ENCODE results near the gene DHPS.

DHPS gene

GRCh38 chr19:12668346-12668745 is 13.3 kb downstream of the DHPS start:
- H3K9me3 ChIP-seq (ENCODE audit: severe bottlenecking): no peaks in the 10 kb centered on the region

GRCh38 chr19:12667731-12668302 is 13.9 kb downstream of the DHPS start:
- no peak overlapping the region for H3K27ac ChIP-seq
- TF ChIP-seq, protein P1, sequence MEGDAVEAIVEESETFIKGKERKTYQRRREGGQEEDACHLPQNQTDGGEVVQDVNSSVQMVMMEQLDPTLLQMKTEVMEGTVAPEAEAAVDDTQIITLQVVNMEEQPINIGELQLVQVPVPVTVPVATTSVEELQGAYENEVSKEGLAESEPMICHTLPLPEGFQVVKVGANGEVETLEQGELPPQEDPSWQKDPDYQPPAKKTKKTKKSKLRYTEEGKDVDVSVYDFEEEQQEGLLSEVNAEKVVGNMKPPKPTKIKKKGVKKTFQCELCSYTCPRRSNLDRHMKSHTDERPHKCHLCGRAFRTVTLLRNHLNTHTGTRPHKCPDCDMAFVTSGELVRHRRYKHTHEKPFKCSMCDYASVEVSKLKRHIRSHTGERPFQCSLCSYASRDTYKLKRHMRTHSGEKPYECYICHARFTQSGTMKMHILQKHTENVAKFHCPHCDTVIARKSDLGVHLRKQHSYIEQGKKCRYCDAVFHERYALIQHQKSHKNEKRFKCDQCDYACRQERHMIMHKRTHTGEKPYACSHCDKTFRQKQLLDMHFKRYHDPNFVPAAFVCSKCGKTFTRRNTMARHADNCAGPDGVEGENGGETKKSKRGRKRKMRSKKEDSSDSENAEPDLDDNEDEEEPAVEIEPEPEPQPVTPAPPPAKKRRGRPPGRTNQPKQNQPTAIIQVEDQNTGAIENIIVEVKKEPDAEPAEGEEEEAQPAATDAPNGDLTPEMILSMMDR (IDR thresholded peaks at IDR 0.05; ENCODE audit: low read depth, low read length): no peak
- peaks cover 60% of the 10 kb centered on the region for H3K36me3 ChIP-seq
- no peaks in the 10 kb centered on the region for H3K27me3 ChIP-seq (ENCODE audit: insufficient read depth, low read depth, severe bottlenecking)
- no peak for DNase-seq
- H3K9me3 ChIP-seq (ENCODE audit: severe bottlenecking): no peaks in the 10 kb centered on the region
- no peak overlapping the region for H3K4me3 ChIP-seq (ENCODE audit: low read depth, low read length)

More at GRCh38 chr19:12668346-12668745, 13.3 kb downstream of the DHPS start:
- Histone ChIP-seq H3K4me3 (ENCODE audit: low read depth, low read length) (peak overlapping the region; percentile 88), H3K27me3 (ENCODE audit: insufficient read depth, low read depth, severe bottlenecking) (no peaks in the 10 kb centered on the region), H3K27ac (peak overlapping the region; percentile 98), H3K36me3 (peaks cover 55% of the 10 kb centered on the region)
- DNase-seq: no peak
- TF ChIP-seq, protein P1 (IDR thresholded peaks at IDR 0.05; ENCODE audit: low read depth, low read length): no peak

- H3K36me3 ChIP-seq: peaks cover 59% of the 10 kb centered on the region
These were observed 15.2 kb downstream of the DHPS start, which contains the start of the genes MAN2B1 and WDR83 for GRCh38 chr19:12666265-12667048. TSS of gene MAN2B1 (minus strand) at chr19:12666742. CDS start at chr19:12666701, 41 bp downstream. TSS of gene WDR83 (plus strand) at chr19:12666807. CDS start at chr19:12669791, 2,984 bp downstream.

GRCh38 chr19:12665671-12666264 is 15.9 kb downstream of the DHPS start:
- DNase-seq: no peak
- Histone ChIP-seq H3K9me3 (ENCODE audit: severe bottlenecking) (no peaks in the 10 kb centered on the region), H3K36me3 (peaks cover 59% of the 10 kb centered on the region), H3K27ac (no peak overlapping the region), H3K27me3 (ENCODE audit: insufficient read depth, low read depth, severe bottlenecking) (no peaks in the 10 kb centered on the region), H3K4me3 (ENCODE audit: low read depth, low read length) (peak overlapping the region; percentile 65)
- TF ChIP-seq, protein P1 (IDR thresholded peaks at IDR 0.05; ENCODE audit: low read depth, low read length): no peak

More at GRCh38 chr19:12666265-12667048, 15.2 kb downstream of the DHPS start, which contains the start of the genes MAN2B1 and WDR83:
- H3K27me3 ChIP-seq (ENCODE audit: insufficient read depth, low read depth, severe bottlenecking): no peaks in the 10 kb centered on the region
- H3K4me3 ChIP-seq (ENCODE audit: low read depth, low read length): peak within 1 kb of the TSS; percentile 65
- no peaks in the 10 kb centered on the region for H3K9me3 ChIP-seq (ENCODE audit: severe bottlenecking)
- peak within 1 kb of the TSS; percentile 67 for H3K27ac ChIP-seq
- peak; percentile 77 for DNase-seq
- TF ChIP-seq, protein P1 (IDR thresholded peaks at IDR 0.05; ENCODE audit: low read depth, low read length): no peak

DNA sequence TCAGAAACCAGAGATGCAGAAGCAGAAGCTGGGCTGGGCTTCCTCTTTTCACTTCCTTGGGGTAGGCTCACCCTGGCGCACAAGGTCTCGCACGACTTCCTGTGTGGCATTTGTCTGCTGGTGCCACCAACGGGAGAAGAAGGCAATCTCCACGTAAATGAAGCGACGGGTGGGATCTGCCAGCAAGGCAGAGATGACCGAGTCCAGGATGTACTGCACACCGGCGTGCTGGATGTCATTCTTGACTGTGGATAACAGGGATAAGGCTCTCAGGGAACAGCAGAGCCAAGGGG is 16.5 kb downstream of the DHPS start:
- H3K36me3 ChIP-seq: peaks cover 56% of the 10 kb centered on the region
- H3K4me3 ChIP-seq (ENCODE audit: low read depth, low read length): no peak overlapping the region
- TF ChIP-seq, protein P1 (IDR thresholded peaks at IDR 0.05; ENCODE audit: low read depth, low read length): no peak
- no peaks in the 10 kb centered on the region for H3K27me3 ChIP-seq (ENCODE audit: insufficient read depth, low read depth, severe bottlenecking)
- H3K9me3 ChIP-seq (ENCODE audit: severe bottlenecking): no peaks in the 10 kb centered on the region
- no peak for DNase-seq
- no peak overlapping the region for H3K27ac ChIP-seq

All from WERI-Rb-1 (cell line).